Activated CD4-positive, alpha-beta T cell treated with anti-CD3 and anti-CD28 coated beads, Interleukin-2, amount 10 ng/mL, durations not matched to agents 7 days and 5 days (primary cell): ENCODE data around the gene TEKTIP1. TPM values are rescaled to one million over a fixed set of nuclear protein-coding genes. Genes with fewer than 3 reads are reported as not detected.
A peak's percentile ranks its signal among the peaks of the same experiment; 100 is the strongest.
"Not testable (repeated sequence)": the region's sequence is repeated elsewhere in the genome, so short reads cannot be mapped to it uniquely, and the experiment has no call there.

Source experiments
- CTCF ChIA-PET: fragments of 350-600 bp; sonication (Branson Sonifier 250); formaldehyde crosslinking; loops from one replicate; lab custom pipeline; 2021; ENCODE audit warnings: antibody characterized with exemption; lab: Charles Lee
- POLR2A ChIA-PET: fragments of 350-600 bp; sonication (Branson Sonifier 250); formaldehyde crosslinking; loops from one replicate; lab custom pipeline; 2021; ENCODE audit warnings: antibody characterized with exemption; lab: Charles Lee
- DNase-seq: peaks from one replicate; pipeline ENCODE4 v3.0.0-alpha.2; 2020
- H3K27ac Mint-ChIP-seq: one replicate; pipeline ENCODE4 v1.8.0; 2021; ENCODE audit warnings: mild to moderate bottlenecking, moderate library complexity, mixed read lengths
- H3K27me3 Mint-ChIP-seq: one replicate; pipeline ENCODE4 v1.8.0; 2021; ENCODE audit warnings: mixed read lengths
- H3K36me3 Mint-ChIP-seq: one replicate; pipeline ENCODE4 v1.8.0; 2021; ENCODE audit warnings: low read depth, mixed read lengths
- H3K4me1 Mint-ChIP-seq: one replicate; pipeline ENCODE4 v1.8.0; 2021; ENCODE audit warnings: mixed read lengths
- H3K4me3 Mint-ChIP-seq: one replicate; pipeline ENCODE4 v1.8.0; 2021; ENCODE audit warnings: mild to moderate bottlenecking, moderate library complexity, mixed read lengths
- H3K9me3 Mint-ChIP-seq: one replicate; pipeline ENCODE4 v1.8.0; 2021; ENCODE audit warnings: mixed read lengths
- total RNA-seq, 2 experiments: library from RNA; stranded (reverse); gene quantifications; one replicate each; pipeline ENCODE4 v1.2.3, GENCODE V29; 2021

TEKTIP1 gene
- total RNA-seq, 2 experiments from 2014 or later: 6.5 to 8.7 TPM

DNA sequence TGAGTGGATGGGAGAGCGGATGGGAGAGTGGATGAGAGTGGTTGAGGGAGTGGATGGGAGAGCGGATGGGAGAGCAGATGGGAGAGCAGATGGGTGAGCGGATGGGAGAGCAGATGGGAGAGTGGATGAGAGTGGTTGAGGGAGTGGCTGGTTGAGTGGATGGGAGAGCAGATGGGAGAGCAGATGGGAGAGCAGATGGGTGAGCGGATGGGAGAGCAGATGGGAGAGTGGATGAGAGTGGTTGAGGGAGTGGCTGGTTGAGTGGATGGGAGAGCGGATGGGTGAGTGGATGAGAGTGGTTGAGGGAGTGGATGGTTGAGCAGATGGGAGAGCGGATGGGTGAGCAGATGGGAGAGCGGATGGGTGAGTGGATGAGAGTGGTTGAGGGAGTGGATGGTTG, 9.7 kb upstream of the TEKTIP1 start:
- H3K36me3 Mint-ChIP-seq, DNase-seq, H3K4me1 Mint-ChIP-seq, H3K27me3 Mint-ChIP-seq, CTCF ChIA-PET, H3K4me3 Mint-ChIP-seq, H3K27ac Mint-ChIP-seq, POLR2A ChIA-PET, H3K9me3 Mint-ChIP-seq: not testable (repeated sequence)

DNA sequence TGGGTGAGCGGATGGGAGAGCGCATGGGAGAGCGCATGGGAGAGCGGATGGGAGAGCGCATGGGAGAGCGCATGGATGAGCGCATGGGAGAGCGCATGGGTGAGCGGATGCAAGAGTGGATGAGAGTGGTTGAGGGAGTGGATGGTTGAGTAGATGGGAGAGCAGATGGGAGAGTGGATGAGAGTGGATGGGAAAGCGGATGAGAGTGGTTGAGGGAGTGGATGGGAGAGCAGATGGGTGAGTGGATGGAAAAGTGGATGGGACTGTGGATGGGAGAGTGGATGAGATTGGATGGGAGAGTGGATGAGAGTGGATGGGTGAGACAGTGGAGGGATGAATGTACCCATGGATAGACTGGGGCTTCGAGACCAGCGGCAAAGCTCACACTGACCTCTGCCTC, 8.6 kb upstream of the TEKTIP1 start:
- DNase-seq: no peak
- no peaks in the 10 kb centered on the region for H3K27me3 Mint-ChIP-seq
- POLR2A ChIA-PET: no interaction called here
- no peaks in the 10 kb centered on the region for H3K9me3 Mint-ChIP-seq
- no peak overlapping the region for H3K27ac Mint-ChIP-seq
- no peak overlapping the region for H3K4me3 Mint-ChIP-seq
- H3K36me3 Mint-ChIP-seq: peaks cover 18% of the 10 kb centered on the region
- CTCF ChIA-PET: no interaction called here
- H3K4me1 Mint-ChIP-seq: no peaks in the 10 kb centered on the region

DNA sequence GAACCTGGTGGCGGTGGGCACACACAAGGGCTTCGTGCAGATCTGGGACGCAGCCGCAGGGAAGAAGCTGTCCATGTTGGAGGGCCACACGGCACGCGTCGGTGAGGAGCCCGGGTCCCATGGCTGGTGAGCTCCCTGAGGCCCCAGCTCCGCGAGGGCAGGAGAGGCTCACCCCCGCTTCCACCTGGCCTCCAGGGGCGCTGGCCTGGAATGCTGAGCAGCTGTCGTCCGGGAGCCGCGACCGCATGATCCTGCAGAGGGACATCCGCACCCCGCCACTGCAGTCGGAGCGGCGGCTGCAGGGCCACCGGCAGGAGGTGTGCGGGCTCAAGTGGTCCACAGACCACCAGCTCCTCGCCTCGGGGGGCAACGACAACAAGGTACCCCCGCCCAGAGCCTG, 7.3 kb upstream of the TEKTIP1 start:
- H3K27me3 Mint-ChIP-seq: no peaks in the 10 kb centered on the region
- H3K4me1 Mint-ChIP-seq: no peaks in the 10 kb centered on the region
- no peak overlapping the region for H3K27ac Mint-ChIP-seq
- H3K4me3 Mint-ChIP-seq: no peak overlapping the region
- no peak for DNase-seq
- CTCF ChIA-PET: interaction anchor here (0.9 kb wide), 1 partner anchor 20 kb away, joined by 3 read pairs; no protein-coding TSS in a partner anchor
- H3K9me3 Mint-ChIP-seq: no peaks in the 10 kb centered on the region
- peaks cover 23% of the 10 kb centered on the region for H3K36me3 Mint-ChIP-seq
- POLR2A ChIA-PET: no interaction called here

DNA sequence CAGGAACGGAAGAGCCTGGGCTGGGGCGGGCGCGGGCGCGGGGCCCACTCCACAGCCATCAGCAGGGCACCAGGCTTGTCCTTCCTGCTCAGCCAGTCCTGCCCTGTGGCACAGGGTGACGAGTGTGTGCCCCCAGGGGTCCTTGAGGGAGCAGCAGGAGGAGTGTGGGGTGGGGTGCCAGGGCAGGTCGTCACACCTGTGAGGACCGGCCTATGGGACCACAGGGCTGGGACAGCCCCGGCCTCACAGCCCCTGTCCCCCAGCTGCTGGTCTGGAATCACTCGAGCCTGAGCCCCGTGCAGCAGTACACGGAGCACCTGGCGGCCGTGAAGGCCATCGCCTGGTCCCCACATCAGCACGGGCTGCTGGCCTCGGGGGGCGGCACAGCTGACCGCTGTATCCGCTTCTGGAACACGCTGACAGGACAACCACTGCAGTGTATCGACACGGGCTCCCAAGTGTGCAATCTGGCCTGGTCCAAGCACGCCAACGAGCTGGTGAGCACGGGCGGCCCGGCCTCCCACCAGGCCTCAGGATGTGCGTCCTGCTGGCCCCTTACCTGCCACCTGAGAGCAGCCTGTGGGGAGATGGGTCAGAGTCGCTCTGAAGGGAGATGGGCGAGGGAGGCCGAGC, 6.7 kb upstream of the TEKTIP1 start:
- ChIA-PET POLR2A (no interaction called here), CTCF (interaction anchor here (0.9 kb wide), 1 partner anchor 19 kb away, joined by 3 read pairs; no protein-coding TSS in a partner anchor)
- Mint-ChIP-seq H3K27ac (peak overlapping the region; percentile 13), H3K36me3 (peaks cover 19% of the 10 kb centered on the region), H3K4me3 (no peak overlapping the region), H3K4me1 (no peaks in the 10 kb centered on the region), H3K9me3 (no peaks in the 10 kb centered on the region), H3K27me3 (no peaks in the 10 kb centered on the region)
- no peak for DNase-seq

DNA sequence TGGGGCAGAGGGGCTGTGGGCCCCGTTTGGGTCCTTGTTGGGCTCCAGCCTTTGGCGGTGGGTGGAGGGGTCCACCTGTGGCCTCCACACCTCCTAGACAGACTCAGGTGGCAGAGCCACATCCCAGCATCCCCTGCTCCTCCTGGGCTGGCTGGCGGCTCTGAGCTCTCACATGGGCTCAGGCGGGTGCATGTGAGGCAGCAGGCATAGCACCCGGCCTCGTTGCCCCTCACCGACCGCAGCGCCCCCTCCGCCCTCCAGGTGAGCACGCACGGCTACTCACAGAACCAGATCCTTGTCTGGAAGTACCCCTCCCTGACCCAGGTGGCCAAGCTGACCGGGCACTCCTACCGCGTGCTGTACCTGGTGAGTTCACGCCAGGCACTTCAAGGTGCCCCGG, 5.9 kb upstream of the TEKTIP1 start:
- CTCF ChIA-PET: no interaction called here
- no peaks in the 10 kb centered on the region for H3K9me3 Mint-ChIP-seq

DNA sequence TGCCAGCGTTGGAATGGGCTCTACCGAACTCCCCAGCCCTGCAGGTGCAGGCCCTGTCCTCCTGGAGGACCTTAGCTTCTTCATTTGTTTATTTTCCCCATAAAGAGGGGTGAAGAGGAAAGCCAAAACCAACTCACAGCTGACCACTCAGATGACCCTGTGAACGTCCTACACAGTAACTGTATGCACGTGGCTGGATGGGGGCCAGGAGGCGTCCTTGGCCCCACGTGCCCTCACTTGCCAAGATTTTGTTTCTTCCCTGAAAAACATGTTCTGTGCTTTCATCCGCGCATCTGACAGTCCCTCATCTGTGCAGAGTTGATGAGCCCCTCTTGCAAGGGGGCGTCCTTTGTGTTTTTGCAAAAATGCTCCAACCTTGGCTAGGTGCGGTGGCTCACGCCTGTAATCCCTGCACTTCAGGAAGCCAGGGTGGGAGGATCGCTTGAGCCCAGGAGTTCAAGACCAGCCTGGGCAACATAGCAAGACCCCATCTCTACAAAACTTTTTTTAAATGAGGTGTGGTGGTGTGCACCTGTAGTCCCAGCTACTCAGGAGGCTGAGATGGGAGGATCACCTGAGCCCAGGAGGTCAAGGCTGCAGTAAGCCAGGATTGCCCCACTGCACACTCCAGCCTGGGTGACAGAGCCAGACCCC, 5.3 kb upstream of the TEKTIP1 start:
- no peaks in the 10 kb centered on the region for H3K4me1 Mint-ChIP-seq

More for the DNA sequence above, 5.9 kb upstream of the TEKTIP1 start:
- no peak overlapping the region for H3K4me3 Mint-ChIP-seq
- no peaks in the 10 kb centered on the region for H3K4me1 Mint-ChIP-seq
- DNase-seq: no peak
- POLR2A ChIA-PET: no interaction called here
- H3K27ac Mint-ChIP-seq: peak overlapping the region; percentile 13
- no peaks in the 10 kb centered on the region for H3K27me3 Mint-ChIP-seq
- H3K36me3 Mint-ChIP-seq: peaks cover 19% of the 10 kb centered on the region

DNA sequence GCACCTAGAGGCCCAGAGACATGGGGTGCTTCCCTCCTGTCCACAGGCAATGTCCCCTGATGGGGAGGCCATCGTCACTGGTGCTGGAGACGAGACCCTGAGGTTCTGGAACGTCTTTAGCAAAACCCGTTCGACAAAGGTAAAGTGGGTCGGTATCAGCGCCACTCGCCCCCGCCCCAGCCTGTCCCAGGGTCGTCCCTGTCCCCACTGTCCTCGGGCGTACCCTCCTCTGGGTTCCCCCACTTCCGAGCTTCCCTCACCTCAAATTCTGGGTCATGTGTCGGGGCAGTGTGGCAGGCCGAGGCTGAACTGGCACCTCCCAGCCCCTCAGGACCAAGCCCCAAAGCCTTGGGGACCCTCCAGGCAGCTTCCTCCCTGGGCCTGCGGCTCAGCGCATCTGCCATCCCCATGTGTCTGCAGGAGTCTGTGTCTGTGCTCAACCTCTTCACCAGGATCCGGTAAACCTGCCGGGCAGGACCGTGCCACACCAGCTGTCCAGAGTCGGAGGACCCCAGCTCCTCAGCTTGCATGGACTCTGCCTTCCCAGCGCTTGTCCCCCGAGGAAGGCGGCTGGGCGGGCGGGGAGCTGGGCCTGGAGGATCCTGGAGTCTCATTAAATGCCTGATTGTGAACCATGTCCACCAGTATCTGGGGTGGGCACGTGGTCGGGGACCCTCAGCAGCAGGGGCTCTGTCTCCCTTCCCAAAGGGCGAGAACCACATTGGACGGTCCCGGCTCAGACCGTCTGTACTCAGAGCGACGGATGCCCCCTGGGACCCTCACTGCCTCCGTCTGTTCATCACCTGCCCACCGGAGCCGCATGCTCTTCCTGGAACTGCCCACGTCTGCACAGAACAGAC, 4.4 kb upstream of the TEKTIP1 start:
- POLR2A ChIA-PET: no interaction called here

More for the DNA sequence above, 5.3 kb upstream of the TEKTIP1 start:
- Mint-ChIP-seq H3K27ac (no peak overlapping the region), H3K9me3 (no peaks in the 10 kb centered on the region), H3K4me3 (no peak overlapping the region), H3K27me3 (no peaks in the 10 kb centered on the region), H3K36me3 (peaks cover 24% of the 10 kb centered on the region)
- DNase-seq: no peak
- ChIA-PET CTCF (interaction anchor here (0.8 to 1.4 kb wide), 2 partner anchors 11 to 21 kb away, joined by 3 to 4 read pairs; no protein-coding TSS in a partner anchor), POLR2A (no interaction called here)

DNA sequence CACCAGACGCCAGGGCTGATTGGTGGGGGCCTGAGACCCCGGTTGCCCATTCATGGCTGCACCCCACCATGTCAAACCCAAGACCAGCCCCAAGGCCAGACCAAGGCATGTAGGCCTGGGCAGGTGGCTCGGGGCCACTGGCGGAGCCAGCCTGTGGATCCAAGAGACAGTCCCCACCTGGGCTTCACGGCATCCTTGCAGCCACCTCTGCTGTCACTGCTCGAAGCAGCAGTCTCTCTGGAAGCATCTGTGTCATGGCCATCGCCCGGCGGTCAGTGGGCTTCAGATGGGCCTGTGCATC, 3.8 kb upstream of the TEKTIP1 start:
- CTCF ChIA-PET: no interaction called here
- H3K27ac Mint-ChIP-seq: no peak overlapping the region
- no peaks in the 10 kb centered on the region for H3K27me3 Mint-ChIP-seq
- POLR2A ChIA-PET: no interaction called here
- no peak for DNase-seq
- H3K4me3 Mint-ChIP-seq: no peak overlapping the region
- no peaks in the 10 kb centered on the region for H3K9me3 Mint-ChIP-seq
- H3K4me1 Mint-ChIP-seq: no peaks in the 10 kb centered on the region
- H3K36me3 Mint-ChIP-seq: peaks cover 32% of the 10 kb centered on the region

More for the DNA sequence above, 4.4 kb upstream of the TEKTIP1 start:
- no peak overlapping the region for H3K4me3 Mint-ChIP-seq
- CTCF ChIA-PET: interaction anchor here (0.6 to 1.4 kb wide), 3 partner anchors 10 to 22 kb away, joined by 3 to 7 read pairs (median 4); no protein-coding TSS in a partner anchor
- no peaks in the 10 kb centered on the region for H3K4me1 Mint-ChIP-seq
- no peak for DNase-seq
- no peaks in the 10 kb centered on the region for H3K27me3 Mint-ChIP-seq
- peaks cover 28% of the 10 kb centered on the region for H3K36me3 Mint-ChIP-seq
- H3K9me3 Mint-ChIP-seq: no peaks in the 10 kb centered on the region
- no peak overlapping the region for H3K27ac Mint-ChIP-seq

DNA sequence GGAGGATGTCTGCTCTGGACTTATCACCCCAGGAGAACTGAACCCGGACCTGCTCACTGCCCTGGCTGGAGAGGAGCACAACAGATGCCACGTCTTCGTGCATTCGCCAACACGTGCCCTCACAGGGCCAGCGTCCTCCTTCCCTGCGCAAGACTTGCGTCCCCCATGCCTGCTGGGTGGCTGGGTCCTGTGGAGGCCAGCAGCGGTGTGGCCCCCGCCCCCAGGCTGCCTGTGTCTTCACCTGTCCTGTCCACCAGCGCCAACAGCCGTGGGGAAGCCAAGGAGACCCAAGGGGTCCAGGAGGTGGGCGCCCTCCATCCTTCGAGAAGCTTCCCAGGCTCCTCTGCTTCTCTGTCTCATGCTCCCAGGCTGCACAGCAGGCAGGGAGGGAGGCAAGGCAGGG, 3.4 kb upstream of the TEKTIP1 start:
- Mint-ChIP-seq H3K36me3 (peaks cover 32% of the 10 kb centered on the region), H3K9me3 (no peaks in the 10 kb centered on the region), H3K27ac (no peak overlapping the region), H3K4me3 (no peak overlapping the region), H3K4me1 (no peaks in the 10 kb centered on the region), H3K27me3 (no peaks in the 10 kb centered on the region)
- no peak for DNase-seq
- POLR2A ChIA-PET: no interaction called here
- CTCF ChIA-PET: no interaction called here

DNA sequence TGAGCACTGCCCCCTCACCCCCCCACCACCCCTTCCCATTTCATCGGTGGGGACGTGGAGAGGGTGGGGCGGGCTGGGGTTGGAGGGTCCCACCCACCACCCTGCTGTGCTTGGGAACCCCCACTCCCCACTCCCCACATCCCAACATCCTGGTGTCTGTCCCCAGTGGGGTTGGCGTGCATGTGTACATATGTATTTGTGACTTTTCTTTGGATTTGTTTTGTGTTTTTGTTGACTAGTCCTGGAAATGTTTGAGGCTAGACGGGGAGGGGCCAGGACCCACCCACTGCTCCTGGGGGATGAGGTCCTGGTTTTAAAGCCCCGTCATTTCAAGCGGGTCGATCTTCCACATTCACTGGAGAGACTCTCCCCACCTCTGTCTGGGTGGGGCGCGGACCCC, 3.0 kb upstream of the TEKTIP1 start:
- Mint-ChIP-seq H3K36me3 (peaks cover 32% of the 10 kb centered on the region), H3K4me3 (no peak overlapping the region), H3K4me1 (no peaks in the 10 kb centered on the region), H3K9me3 (no peaks in the 10 kb centered on the region), H3K27me3 (no peaks in the 10 kb centered on the region), H3K27ac (no peak overlapping the region)
- ChIA-PET POLR2A (no interaction called here), CTCF (no interaction called here)
- DNase-seq: no peak

DNA sequence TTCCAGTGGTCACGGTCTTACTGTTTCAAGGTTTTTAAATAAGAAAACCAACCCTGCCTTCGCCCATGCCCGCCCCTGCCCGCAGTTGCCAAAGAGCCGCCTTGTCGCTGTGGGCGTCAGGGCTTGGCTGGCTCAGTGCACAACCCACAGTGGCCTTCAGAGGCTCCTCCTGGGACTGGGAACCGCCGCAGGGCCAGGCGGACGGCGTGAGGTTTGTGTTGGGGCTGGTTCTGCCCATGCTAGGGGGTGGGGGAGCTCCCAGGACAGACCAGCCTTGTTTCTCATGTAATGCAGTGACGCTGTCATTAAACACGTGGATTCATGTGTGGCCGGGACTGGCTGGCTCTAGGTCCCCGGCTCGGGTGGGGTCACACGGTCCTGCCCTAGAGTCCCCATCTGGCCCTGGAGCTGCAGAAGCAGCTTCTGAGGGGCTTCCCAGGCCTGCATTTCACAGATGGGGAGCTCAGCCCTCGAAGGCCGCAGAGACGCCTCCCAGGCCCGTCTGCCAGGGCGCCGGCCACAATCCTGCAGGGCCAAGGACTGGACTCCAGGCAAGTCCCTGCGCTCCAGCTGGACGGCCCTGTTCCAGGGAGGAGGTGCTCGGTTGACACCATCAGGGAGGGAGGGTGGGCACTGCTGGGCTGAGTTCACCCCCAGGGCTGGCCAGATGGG, 2.4 kb upstream of the TEKTIP1 start:
- Mint-ChIP-seq H3K36me3 (peaks cover 32% of the 10 kb centered on the region), H3K4me1 (no peaks in the 10 kb centered on the region), H3K27ac (no peak overlapping the region), H3K9me3 (no peaks in the 10 kb centered on the region), H3K4me3 (no peak overlapping the region), H3K27me3 (no peaks in the 10 kb centered on the region)
- no peak for DNase-seq
- POLR2A ChIA-PET: no interaction called here
- CTCF ChIA-PET: interaction anchor here (1.6 kb wide), 1 partner anchor 11 kb away, joined by 6 read pairs; no protein-coding TSS in a partner anchor

DNA sequence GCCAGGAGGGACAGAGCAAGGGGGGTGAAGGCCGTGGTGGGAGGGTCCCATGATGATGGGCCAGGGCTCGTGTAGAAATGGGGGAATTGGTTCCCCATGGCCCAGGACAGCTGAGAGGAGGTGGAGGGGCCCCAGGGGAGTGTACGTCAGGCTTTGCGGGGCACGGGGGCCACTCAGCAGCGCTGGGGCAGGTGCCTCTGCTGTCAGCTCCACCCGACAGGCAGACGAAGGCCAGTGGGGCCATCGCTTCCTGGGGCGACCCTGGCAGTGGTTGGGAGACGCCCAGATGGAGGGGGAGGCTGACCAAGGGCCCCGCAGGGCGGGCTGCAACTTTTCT, 1.9 kb upstream of the TEKTIP1 start:
- POLR2A ChIA-PET: no interaction called here
- H3K27me3 Mint-ChIP-seq: no peaks in the 10 kb centered on the region
- CTCF ChIA-PET: interaction anchor here (1.6 kb wide), 1 partner anchor 10 kb away, joined by 6 read pairs; no protein-coding TSS in a partner anchor
- H3K4me3 Mint-ChIP-seq: no peak overlapping the region
- H3K27ac Mint-ChIP-seq: no peak overlapping the region
- no peak for DNase-seq
- H3K36me3 Mint-ChIP-seq: peaks cover 32% of the 10 kb centered on the region
- H3K4me1 Mint-ChIP-seq: no peaks in the 10 kb centered on the region
- no peaks in the 10 kb centered on the region for H3K9me3 Mint-ChIP-seq
